Activated naive CD8-positive, alpha-beta T cell treated with anti-CD3 and anti-CD28 coated beads, Interleukin-2, amount 50 U/mL, for 16 hours (primary cell): ENCODE measurements around the gene INSRR.

Experiments used
- DNase-seq: peaks from one replicate; pipeline ENCODE4 v3.0.0-alpha.2; 2020; ENCODE audit warnings: low read depth, low spot score

Gene INSRR

GRCh38 chr1:156874572-156875340, 15.8 kb upstream of the INSRR start:
- DNase-seq, result no peak

GRCh38 chr1:156874142-156874541, 15.2 kb upstream of the INSRR start:
- DNase-seq, result no peak

GRCh38 chr1:156873659-156874058, 14.7 kb upstream of the INSRR start:
- DNase-seq, result no peak

GRCh38 chr1:156869455-156869854, 10.5 kb upstream of the INSRR start:
- DNase-seq, result no peak

DNA sequence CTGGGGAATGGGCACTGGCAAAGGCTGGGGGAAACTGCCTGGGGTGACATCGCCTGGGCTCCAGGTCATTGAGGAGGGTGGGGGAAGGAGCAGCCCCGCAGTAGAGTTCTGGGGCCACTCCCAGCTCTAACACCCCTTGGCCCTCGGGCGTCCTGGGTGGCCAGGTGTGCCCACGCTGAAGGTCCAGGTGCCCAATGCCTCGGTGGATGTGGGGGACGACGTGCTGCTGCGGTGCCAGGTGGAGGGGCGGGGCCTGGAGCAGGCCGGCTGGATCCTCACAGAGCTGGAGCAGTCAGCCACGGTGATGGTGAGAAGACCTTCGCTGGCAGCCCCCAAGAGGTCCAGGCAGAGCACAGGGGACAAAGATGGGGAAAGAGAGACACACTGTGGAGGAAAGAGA, 9.4 kb upstream of the INSRR start:
- DNase-seq, result no peak

DNA sequence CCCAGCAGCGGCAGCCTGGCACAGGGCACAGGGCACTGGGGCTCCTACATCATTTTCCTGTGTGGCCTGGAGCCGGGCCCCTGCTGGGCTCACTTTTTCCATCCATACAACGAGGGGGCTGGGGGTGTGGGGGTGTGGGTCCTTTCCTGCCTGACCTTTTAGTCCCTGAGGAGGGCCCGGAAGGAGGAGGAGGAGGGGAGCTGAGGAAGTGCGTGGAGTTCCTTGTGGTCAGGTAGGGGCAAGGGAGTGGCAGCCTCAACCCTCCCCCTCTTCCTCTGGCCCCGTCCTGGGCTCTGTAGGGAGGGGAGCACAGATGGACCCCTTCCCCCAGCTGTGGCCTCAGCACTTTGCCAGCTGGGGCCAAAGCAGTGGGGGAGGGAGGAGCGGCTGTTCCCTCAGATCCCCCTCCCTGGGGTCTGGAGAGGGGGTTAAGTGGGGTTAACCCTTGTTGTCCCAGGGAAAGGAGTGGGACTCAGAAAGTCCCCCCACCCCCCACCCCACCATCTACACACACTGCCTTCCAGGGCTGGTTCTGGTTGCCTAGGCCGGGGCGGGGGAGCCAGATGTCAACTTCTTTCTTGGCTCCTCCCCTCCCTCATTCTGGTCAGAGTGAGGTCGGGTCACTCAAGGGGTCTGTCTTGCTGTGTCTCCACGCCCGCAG, 7.5 kb upstream of the INSRR start:
- no peak for DNase-seq

DNA sequence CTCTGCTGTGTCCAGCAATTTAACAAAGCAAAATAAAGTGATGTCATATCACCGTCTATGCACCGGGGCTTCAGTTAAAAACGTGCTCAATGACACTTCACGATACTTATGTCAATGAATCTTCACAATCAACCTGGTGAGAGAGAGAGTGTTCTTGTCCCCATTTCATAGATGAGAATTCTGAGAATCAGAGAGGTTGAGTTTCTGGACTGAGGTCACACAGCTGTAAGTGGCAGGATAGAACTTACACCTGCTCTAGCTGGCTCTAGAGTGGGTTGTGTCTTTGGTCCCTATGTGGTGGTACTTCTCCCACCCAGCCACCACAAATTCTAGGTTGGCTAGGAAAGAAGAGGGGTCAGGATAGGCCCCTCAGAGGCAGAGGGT, 6.9 kb upstream of the INSRR start:
- no peak for DNase-seq

DNA sequence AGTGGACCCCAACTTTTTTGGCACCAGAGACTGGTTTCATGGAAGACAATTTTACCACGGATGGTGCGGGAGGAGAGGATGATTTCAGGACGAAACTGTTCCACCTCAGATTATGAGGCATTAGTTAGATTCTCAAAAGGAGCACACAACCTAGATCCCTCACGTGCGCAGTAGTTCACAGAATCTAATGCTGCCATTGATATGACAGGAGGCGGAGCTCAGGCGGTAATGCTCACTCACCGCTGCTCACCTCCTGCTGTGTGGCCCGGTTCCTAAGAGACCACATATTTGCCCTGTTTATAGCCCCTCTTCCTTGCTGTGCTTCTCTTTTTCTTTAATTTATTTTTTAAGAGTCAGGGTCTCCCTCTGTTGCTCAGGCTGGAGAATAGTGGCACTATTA, 6.3 kb upstream of the INSRR start:
- DNase-seq, result no peak

- DNase-seq, result no peak
These were observed 5.9 kb upstream of the INSRR start for GRCh38 chr1:156864796-156865195.

DNA sequence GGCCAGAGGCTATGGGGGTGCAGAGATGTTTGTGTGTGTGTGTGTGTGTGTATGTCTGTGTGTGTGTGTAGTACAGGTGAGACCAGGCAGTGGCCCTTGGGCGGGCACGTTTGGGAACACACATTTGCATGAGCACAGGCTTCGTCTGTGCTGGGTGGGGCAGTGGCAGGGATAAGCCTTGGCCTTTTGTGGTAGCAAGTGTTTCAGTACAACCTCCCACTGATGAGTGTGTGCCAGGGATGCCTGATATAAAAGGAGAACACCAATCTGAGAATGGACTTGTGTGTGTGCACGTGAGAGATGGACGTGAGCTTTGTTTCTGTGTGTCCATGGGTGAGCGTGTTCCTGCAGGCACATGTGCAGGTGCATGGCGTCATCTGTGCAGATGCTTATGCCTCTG, 4.7 kb upstream of the INSRR start:
- DNase-seq, result no peak

GRCh38 chr1:156862997-156863599, 4.2 kb upstream of the INSRR start:
- DNase-seq, result no peak

GRCh38 chr1:156862584-156862983, 3.7 kb upstream of the INSRR start:
- no peak for DNase-seq

DNA sequence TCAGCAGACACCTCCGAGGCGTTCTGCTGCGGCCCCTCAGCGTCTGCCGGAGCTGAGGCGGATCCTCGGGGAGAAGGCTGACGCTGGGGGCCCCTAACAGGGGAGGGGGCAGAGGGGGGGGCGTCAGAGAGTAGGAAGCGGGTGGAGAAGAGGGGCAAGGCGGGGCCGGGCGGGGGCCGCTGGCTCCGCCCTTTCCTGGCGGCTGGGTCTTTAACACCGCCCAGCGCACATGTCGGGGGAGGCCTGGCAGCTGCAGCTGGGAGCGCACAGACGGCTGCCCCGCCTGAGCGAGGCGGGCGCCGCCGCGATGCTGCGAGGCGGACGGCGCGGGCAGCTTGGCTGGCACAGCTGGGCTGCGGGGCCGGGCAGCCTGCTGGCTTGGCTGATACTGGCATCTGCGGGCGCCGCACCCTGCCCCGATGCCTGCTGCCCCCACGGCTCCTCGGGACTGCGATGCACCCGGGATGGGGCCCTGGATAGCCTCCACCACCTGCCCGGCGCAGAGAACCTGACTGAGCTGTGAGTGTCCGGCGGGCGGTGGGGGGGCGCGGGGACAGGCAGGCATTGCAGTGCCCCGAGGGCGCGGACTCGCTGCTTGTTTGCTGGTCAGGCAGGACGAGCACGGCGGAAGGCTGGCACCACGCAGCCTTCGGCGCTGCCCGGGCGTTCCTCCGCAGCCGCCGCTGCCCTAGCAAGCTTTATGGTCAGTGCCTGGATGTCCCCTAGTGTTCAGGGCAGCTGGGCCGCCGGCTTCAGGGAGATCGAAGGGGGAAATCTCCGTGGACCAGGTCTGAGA, 1.9 kb upstream of the INSRR start, which contains the start of gene NTRK1:
TSS of gene NTRK1 (plus strand) at position 238 of the 796 bp plus-strand sequence. CDS start at position 308, 70 bp downstream.
- no peak for DNase-seq

- DNase-seq, result no peak
These were observed 1.3 kb upstream of the INSRR start for GRCh38 chr1:156860113-156860627.

DNA sequence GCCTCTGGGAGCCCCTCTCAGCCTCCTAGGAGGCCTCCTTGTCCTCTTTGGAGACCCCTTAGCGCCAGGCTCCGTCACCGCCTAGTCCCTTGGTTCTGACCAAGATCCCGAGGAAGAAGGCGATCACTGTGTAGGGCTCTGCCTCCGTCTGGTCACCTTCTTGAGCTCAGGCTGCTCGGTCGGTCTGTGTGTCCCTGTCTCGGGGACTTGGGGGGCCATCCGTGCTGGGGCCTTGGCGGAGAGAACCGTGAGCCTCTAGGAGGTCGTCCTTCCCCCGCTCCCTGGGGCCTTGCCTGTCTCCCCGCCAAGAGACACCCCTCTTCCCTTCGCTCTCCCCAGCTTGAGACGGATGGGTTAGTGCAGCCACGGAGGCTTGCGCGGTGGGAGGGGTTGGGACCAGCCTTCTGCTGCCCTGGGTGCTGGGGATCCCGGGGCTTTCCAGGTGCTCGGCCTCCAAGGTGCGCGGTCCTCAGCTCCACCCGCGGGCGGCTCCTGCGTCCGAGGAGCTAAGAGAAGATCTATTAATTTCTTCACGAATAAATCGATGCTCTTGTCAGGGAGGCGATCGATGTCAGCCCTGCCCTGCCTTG, 701 bp upstream of the INSRR start:
- DNase-seq, result no peak

DNA sequence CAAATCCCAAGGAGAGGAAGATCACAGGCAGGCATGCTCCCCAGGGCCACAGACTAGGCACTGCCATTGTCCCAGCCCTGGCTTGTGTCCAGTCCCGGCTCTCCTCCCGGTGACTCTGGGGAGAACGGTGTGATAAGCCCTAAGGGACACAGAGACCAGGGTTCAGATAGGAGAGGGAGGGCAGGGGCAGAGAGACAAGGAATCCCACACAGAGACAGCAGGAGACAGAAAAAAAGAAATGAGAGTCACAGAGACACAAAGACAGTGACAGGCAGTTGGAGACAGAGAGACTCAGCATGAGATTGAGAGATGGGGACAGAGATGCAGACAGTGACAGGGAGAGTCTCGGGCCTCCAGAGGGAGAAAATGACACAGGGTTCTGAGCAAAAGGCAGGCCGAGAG, 361 bp downstream of the INSRR start:
- DNase-seq, result no peak

- DNase-seq, result no peak
These were observed 1.4 kb downstream of the INSRR start for GRCh38 chr1:156857532-156857931.

- no peak for DNase-seq
These were observed 2.6 kb downstream of the INSRR start for GRCh38 chr1:156856282-156856785.

DNA sequence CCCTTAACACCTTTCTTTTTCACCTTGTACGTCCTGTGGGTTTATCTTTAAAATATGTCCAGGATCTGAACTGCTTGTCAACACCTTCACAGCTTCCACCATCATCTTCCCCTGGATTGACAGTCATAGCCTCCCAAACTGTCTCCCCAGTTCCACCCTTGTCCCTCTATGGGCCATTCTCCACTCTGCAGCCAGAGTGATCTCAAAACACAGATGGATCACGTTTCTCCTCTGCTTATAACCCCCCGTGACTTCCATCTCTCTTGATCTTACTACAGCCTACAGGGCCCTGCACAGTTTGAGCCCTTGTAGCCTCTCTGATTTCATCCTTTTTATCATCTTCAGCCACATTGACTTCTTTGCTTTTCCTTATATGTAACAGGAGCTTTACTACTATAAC, 4.3 kb downstream of the INSRR start:
- DNase-seq, result no peak

DNA sequence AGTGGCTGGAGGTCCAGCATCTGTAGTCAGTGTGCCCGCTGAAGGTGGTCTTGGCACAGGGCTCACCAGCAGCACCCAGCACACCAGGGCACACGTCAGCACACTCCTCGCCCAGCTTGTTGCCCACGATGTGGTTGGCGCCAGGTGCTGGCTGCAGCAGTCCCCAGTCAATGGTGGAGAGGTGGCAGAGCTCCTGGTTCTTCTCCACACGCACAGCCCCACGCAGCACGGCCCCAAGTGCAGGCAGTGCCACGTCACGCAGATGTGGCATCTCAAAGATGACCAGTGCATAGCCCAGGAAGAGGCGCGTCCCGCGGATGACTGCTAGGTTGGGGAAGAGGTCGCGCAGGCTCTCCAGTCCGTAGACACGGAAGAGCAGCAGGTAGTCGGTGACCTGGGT, 5.2 kb downstream of the INSRR start:
- DNase-seq, result no peak

DNA sequence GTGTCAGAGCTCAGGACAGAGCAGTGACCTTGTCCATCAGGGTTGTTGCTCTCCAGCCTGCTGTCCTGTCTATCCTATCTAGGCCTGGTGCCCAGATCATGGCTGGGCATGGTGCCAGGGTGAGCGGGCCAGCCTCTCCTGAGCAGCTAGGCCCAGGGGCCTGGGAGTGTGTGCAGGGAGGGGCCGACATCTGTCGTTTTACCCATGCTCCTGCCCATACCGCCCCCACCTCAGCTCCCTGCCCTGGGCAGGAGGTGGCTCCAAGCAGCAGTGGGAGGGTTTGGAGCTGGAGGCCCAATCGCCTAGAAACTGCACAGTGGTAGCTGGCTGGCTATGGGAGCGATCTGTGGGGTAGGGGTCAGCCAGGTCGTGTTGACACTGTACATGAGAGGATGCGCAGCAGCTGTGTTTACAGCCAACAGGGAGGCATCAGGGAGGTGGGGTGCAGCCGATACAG, 6.5 kb downstream of the INSRR start:
- no peak for DNase-seq
